ENCODE measurements around the gene MOB2. TPM values are rescaled to one million over a fixed set of nuclear protein-coding genes. Genes with fewer than 3 reads are reported as not detected.

Gene MOB2
- polyA plus RNA-seq, 1 experiment = 61.3 TPM

DNA sequence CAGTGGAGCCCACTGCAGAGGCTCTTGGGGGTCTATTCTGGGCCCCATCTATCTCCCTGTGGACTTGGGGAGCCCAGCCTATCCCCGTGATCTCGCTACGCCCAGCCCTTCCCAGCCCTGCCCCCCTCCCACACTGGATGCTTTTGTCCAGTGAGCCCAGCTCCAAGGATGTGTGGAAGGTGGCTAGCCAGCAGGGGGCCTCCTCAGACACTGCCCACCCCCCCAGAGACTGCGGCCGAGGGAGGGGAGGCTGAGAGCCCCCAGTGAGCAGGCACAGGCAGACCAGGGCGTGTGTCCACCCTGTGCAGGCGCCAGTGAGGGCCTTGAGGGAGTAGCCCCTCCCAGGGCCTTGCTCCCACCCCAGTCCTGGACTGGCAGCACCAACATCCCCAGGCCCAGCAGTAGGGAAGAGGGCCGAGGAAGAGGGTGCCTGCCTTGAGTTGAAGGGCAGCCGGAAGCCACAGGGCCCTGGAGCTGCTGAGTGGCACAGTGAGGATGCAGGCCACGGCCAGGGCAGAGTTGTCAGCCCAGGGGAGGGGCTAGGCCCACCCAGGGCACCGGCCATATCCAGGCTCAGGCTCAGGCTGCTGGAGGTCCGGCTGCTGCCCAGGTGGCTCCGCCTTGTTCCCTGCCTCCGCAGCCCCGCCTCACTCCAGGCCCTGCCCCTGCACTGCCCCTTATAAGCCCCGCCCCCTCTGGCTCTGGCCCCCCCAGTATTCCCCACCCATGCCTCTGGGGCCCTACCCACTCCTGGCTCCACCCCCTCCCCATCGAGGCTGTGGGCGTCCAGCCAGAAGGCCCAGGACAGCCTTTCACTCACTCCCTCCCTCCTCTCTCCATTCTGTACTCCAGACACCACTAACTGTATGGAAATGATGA lies 28.0 kb downstream of the MOB2 start:
- POLR2A ChIA-PET = no interaction called here
- CTCF ChIA-PET = interaction anchor here (0.6 kb wide), 1 partner anchor 36 kb away, joined by 4 read pairs; no protein-coding TSS in a partner anchor
- TF ChIP-seq, protein P1, sequence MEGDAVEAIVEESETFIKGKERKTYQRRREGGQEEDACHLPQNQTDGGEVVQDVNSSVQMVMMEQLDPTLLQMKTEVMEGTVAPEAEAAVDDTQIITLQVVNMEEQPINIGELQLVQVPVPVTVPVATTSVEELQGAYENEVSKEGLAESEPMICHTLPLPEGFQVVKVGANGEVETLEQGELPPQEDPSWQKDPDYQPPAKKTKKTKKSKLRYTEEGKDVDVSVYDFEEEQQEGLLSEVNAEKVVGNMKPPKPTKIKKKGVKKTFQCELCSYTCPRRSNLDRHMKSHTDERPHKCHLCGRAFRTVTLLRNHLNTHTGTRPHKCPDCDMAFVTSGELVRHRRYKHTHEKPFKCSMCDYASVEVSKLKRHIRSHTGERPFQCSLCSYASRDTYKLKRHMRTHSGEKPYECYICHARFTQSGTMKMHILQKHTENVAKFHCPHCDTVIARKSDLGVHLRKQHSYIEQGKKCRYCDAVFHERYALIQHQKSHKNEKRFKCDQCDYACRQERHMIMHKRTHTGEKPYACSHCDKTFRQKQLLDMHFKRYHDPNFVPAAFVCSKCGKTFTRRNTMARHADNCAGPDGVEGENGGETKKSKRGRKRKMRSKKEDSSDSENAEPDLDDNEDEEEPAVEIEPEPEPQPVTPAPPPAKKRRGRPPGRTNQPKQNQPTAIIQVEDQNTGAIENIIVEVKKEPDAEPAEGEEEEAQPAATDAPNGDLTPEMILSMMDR (IDR thresholded peaks at IDR 0.05; ENCODE audit: insufficient read depth, low read depth, low read length) = peak; percentile 40
- DNase-seq (ENCODE audit: low read depth) = no peak
- H3K4me3 ChIP-seq (ENCODE audit: low read depth, low read length) = no peak overlapping the region
- no peaks in the 10 kb centered on the region for H3K36me3 ChIP-seq (ENCODE audit: control insufficient read depth, insufficient read depth, low read length)
- no peaks in the 10 kb centered on the region for H3K27me3 ChIP-seq (ENCODE audit: control insufficient read depth, insufficient read depth, low read length)

DNA sequence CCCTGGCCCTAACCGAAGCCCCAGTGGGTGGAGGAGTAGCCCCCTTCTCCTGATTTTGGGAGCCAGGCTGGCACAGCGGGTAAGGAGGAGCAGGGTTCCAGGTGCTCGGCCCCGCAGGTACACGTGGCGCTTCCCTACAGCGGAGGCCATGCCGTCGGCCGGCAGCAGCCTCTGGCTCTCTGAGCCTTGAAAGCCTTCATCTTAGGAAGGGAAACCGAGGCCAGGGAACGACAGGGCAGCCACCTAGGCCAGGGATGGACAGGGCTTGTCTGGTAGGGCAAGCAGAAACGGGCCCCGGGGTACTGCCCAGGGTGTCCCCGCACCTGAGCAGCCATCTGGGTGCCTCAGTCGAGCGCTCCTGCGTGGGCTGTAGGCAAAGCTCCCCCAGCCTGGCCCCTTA lies 28.7 kb downstream of the MOB2 start:
- CTCF ChIA-PET = interaction anchor here (0.6 kb wide), 1 partner anchor 36 kb away, joined by 4 read pairs; no protein-coding TSS in a partner anchor
- POLR2A ChIA-PET = no interaction called here
- Histone ChIP-seq H3K36me3 (ENCODE audit: control insufficient read depth, insufficient read depth, low read length) (no peaks in the 10 kb centered on the region), H3K27me3 (ENCODE audit: control insufficient read depth, insufficient read depth, low read length) (no peaks in the 10 kb centered on the region), H3K4me3 (ENCODE audit: low read depth, low read length) (no peak overlapping the region)
- DNase-seq (ENCODE audit: low read depth) = no peak
- TF ChIP-seq, protein P1 (IDR thresholded peaks at IDR 0.05; ENCODE audit: insufficient read depth, low read depth, low read length) = no peak

DNA sequence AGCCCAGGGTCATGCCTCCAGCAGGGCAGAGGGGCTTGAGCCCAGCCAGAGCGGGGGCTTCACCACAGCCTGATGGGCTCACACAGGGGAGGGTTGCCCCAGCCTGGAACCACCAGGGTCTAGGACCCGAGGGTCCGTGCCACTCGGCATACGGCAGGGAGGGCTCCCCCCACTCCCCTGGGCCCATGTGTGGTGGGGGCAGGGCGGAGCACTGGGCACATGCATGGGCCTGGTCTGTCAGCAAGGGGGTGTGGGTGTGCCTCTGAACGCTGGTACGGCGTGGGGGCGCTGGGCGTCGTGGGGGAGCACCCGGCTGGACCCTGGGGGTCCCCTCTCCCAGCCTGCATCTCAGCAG lies 29.3 kb downstream of the MOB2 start:
- H3K27me3 ChIP-seq (ENCODE audit: control insufficient read depth, insufficient read depth, low read length) = no peaks in the 10 kb centered on the region
- no peaks in the 10 kb centered on the region for H3K36me3 ChIP-seq (ENCODE audit: control insufficient read depth, insufficient read depth, low read length)
- TF ChIP-seq, protein P1 (IDR thresholded peaks at IDR 0.05; ENCODE audit: insufficient read depth, low read depth, low read length) = no peak
- H3K4me3 ChIP-seq (ENCODE audit: low read depth, low read length) = no peak overlapping the region
- ChIA-PET CTCF (no interaction called here), POLR2A (no interaction called here)
- no peak for DNase-seq (ENCODE audit: low read depth)

DNA sequence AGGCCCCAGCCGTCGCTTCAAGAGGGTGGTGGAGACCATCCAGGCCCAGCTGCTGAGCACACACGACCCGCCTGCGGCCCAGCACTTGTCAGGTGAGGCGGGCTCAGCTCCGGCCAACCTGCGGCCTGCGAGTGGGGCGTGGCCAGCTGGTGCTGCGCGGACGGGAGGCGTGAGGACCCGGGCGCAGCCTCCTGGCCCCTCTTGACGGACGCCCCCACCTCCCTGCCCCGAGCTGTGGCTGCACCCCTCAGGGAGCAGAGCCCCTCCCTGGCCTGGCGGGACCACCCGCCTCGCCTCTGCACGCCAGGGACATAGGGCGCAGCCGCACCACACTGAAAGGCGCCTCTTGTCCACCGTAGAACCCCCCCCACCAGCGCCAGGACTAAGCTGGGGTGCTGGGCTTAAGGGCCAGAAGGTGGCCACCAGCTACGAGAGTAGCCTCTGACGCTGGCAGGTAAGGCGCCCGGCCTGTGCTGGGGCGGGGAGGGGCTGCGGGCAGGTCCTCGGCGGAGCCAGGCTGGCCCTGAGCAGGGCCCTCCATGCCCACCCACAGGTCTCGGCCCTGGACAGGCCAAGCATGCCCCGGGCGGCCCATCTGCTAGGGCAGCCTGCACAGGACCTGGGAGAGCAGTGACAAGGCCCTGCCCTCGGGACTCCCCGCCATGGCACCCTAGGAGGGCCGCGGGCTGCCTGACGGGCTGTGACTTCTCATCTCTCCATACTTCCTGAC lies 29.8 kb downstream of the MOB2 start:
- CTCF ChIA-PET = no interaction called here

DNA sequence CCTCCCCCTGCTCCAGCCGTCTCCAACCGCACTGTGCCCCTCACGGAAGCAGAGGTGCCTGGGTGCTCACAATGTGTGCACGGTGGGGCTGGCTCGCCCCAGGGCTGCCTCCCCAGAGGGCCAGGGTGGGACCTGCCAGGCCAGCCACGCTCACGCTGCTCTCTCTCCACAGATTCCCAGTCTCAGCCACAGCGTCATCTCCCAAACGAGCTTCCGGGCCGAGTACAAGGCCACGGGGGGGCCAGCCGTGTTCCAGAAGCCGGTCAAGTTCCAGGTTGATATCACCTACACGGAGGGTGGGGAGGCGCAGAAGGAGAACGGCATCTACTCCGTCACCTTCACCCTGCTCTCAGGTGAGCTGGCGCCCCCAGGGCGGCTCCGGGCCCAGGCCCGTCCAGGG lies 30.4 kb downstream of the MOB2 start:
- DNase-seq (ENCODE audit: low read depth) = no peak
- TF ChIP-seq, protein P1 (IDR thresholded peaks at IDR 0.05; ENCODE audit: insufficient read depth, low read depth, low read length) = no peak
- no peak overlapping the region for H3K4me3 ChIP-seq (ENCODE audit: low read depth, low read length)
- no peaks in the 10 kb centered on the region for H3K27me3 ChIP-seq (ENCODE audit: control insufficient read depth, insufficient read depth, low read length)
- ChIA-PET CTCF (no interaction called here), POLR2A (no interaction called here)
- H3K36me3 ChIP-seq (ENCODE audit: control insufficient read depth, insufficient read depth, low read length) = no peaks in the 10 kb centered on the region

More for the DNA sequence above, 29.8 kb downstream of the MOB2 start:
- DNase-seq (ENCODE audit: low read depth) = no peak
- TF ChIP-seq, protein P1 (IDR thresholded peaks at IDR 0.05; ENCODE audit: insufficient read depth, low read depth, low read length) = no peak
- Histone ChIP-seq H3K36me3 (ENCODE audit: control insufficient read depth, insufficient read depth, low read length) (no peaks in the 10 kb centered on the region), H3K4me3 (ENCODE audit: low read depth, low read length) (no peak overlapping the region), H3K27me3 (ENCODE audit: control insufficient read depth, insufficient read depth, low read length) (no peaks in the 10 kb centered on the region)
- POLR2A ChIA-PET = no interaction called here

Measured in BJ (cell line).